Liver (tissue), 3 donors: ENCODE measurements around the gene DMAC2L.

Experiments
- ATF3 ChIP-seq: IDR thresholded peaks from 2 replicates; pipeline ENCODE4 v1.6.1; 2016; ENCODE audit warnings: antibody characterized with exemption
- CTCF ChIP-seq: fragments of 150-350 bp; IDR thresholded peaks from 2 replicates; pipeline ENCODE4 v1.5.1; 2017; ENCODE audit warnings: improper control_type of control experiment, low read depth, low read length; ENCODE audit not compliant: missing input control
- EGR1 ChIP-seq, 2 donors: IDR thresholded peaks; 2 replicates each; pipeline ENCODE4 v1.6.1; 2016 to 2018; ENCODE audit warnings: antibody characterized with exemption in 2 of 2, low read depth in 2 of 2
- FOXA1 ChIP-seq: IDR thresholded peaks from 2 replicates; pipeline ENCODE4 v1.6.1; 2016; ENCODE audit warnings: antibody characterized with exemption
- FOXA2 ChIP-seq: IDR thresholded peaks from 2 replicates; pipeline ENCODE4 v1.6.1; 2016; ENCODE audit warnings: antibody characterized with exemption
- GABPA ChIP-seq, 2 donors: IDR thresholded peaks in 1 of 2; conservative IDR thresholded peaks in 1 of 2; 2 replicates each; pipeline ENCODE4 v1.6.1; 2016; ENCODE audit warnings: antibody characterized with exemption in 2 of 2, mild to moderate bottlenecking in 1 of 2, moderate library complexity in 1 of 2
- JUND ChIP-seq, 2 donors: IDR thresholded peaks; 2 replicates each; pipeline ENCODE4 v1.6.1; 2016; ENCODE audit warnings: antibody characterized with exemption in 2 of 2
- MAX ChIP-seq: IDR thresholded peaks from 2 replicates; pipeline ENCODE4 v1.6.1; 2016; ENCODE audit warnings: antibody characterized with exemption
- RAD21 ChIP-seq, 2 donors: IDR thresholded peaks; 2 replicates each; pipeline ENCODE4 v1.6.1; 2016; ENCODE audit warnings: antibody characterized with exemption in 2 of 2, mild to moderate bottlenecking in 2 of 2
- REST ChIP-seq: IDR thresholded peaks from 2 replicates; pipeline ENCODE4 v1.6.1; 2016; ENCODE audit warnings: antibody characterized with exemption, mild to moderate bottlenecking
- RXRA ChIP-seq, 2 donors: IDR thresholded peaks; 2 replicates each; pipeline ENCODE4 v1.6.1; 2017 to 2018; ENCODE audit warnings: antibody characterized with exemption in 2 of 2, mild to moderate bottlenecking in 1 of 2
- TAF1 ChIP-seq: conservative IDR thresholded peaks from 2 replicates; pipeline ENCODE4 v1.6.1; 2016; ENCODE audit warnings: antibody characterized with exemption, mild to moderate bottlenecking
- YY1 ChIP-seq: IDR thresholded peaks from 2 replicates; pipeline ENCODE4 v1.6.1; 2016; ENCODE audit warnings: antibody characterized with exemption, mild to moderate bottlenecking
- ZBTB33 ChIP-seq: IDR thresholded peaks from 2 replicates; pipeline ENCODE4 v1.6.1; 2016; ENCODE audit warnings: antibody characterized with exemption
- donor health status: healthy.
- donor health status: healthy.

- TF ChIP-seq EGR1 (IDR thresholded peaks at IDR 0.05; ENCODE audit: low read depth in 2 of 2): no peak
- no peak for TF ChIP-seq CTCF
- TF ChIP-seq REST: no peak
- no peak for TF ChIP-seq MAX
- TF ChIP-seq RAD21 (IDR thresholded peaks at IDR 0.05): no peak
- TF ChIP-seq ZBTB33: no peak
- TF ChIP-seq JUND (IDR thresholded peaks at IDR 0.05): no peak
- no peak for TF ChIP-seq FOXA1
- no peak for TF ChIP-seq TAF1
- no peak for TF ChIP-seq ATF3
- TF ChIP-seq RXRA (IDR thresholded peaks at IDR 0.05): no peak
- TF ChIP-seq GABPA (IDR thresholded peaks at IDR 0.05 in 1 of 2, conservative IDR thresholded peaks at IDR 0.05 in 1 of 2): no peak
- no peak for TF ChIP-seq YY1
- TF ChIP-seq FOXA2: no peak
Measured at GRCh38 chr14:50285861-50286260, 26.3 kb upstream of the DMAC2L start.
